Stimulated activated CD8-positive, alpha-beta memory T cell treated with anti-CD3 and anti-CD28 coated beads, Interleukin-15, amount 100 ng/mL, for 1 hour (primary cell): ENCODE data around the gene DMKN.

Experiments used
- DNase-seq: peaks from one replicate; pipeline ENCODE4 v3.0.0-alpha.2; 2020; ENCODE audit warnings: low read depth

DMKN gene

DNA sequence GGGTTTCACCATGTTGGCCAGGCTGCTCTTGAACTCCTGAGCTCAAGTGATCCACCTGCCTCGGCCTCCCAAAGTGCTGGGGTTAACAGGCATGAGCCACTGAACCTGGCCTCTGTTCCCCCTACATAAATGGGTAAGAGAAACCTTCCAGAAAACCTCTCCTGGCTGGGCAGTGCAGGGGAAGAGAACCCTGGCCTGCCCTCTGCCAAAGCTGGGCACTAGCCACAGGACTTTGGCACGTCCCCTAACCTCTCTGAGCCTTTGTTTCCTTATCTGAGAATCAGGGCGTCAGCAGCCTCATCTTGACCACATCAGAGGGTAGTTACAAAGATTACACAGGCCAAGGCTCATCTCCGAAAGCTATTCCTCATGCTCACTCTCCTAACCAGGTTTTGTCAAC is 12.4 kb upstream of the DMKN start:
- DNase-seq: no peak

DNA sequence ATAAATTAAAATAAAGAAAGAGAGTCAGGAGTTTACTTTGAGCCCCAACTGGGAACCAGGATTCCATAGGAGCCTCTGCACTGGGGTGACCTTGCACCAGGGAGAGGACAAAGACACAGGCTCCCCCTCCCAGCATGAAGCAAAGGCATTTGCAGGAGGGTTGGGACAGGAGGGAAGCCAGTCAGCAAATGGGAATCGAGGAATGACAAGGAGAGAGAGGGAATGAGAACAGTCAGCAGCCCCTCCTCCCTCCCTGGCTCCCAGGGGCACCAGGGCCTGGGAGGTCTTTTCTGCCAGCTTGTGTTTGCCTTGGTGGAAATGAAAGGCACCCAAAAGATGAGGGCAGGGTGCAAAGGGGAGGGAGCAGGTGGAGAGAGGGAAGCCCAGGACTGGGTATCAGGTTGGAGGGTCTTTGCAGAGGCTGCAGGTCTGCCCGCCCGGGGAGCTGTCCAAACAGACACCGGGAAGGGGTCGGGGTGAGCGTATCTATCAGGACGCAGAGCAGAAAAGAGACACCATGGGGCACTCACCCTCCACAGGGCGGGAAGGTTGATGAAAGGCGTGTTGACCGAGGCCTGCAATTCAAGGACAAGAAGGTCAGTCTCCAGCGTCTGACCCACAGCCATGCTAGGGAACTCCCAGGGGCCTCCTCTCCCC is 10.9 kb upstream of the DMKN start:
- DNase-seq: no peak

DNA sequence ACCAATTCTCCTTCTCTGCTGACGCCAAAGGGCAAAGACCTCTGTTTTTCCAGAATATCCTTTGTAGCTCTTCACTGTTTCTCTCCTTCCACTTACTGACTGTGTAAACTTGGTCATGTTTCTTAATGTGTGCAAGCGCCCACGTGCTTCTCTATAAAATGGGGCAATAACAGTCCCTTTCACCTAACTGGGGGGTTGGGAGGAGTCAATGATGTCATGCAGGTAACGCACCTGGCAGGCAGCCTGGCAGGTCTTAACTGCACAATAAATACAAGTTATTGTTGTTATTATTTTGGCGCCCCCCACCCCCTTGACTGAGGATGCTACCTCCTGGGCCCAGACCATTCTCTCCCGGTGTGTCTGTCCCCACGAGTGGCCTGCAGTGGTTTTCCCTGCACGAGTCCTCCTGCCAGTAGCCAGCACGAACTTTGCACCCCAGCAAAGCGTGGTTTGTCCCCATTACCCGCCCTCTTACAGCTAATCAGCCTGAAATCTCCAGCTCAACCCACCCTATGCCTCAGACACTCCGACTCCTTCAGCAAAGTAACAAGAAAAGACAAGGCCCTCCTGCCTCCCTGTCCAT is 9.4 kb upstream of the DMKN start:
- DNase-seq: no peak

DNA sequence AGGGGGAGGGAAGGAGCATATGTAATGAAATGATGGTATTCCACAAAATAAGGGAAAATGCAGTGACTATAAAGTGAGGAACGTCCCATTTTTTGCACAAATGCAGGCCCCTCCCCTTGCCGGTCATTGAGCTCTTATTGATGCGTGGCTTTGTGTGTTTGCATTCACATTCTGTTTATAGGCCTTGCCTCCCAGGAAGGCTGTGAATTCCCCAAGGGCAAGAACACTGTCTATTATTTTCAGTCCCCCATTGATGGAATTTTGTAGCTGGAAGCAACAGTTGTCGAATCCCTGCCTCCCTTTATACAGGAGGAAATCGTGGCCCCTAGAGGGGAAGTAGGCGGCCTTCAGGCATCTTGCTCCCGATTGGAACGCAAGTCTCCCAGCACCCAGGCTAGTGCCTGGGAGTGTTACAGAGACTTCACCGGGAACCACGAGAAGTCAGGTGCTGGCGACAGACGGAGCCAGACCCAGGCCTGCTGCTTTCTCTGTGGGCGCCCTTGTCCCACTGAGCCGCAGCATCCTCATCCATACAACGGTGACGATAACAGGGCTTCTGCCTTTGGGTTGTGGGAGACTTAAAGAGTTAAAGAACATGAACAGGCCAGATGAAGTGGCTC is 7.8 kb upstream of the DMKN start:
- DNase-seq: no peak

DNA sequence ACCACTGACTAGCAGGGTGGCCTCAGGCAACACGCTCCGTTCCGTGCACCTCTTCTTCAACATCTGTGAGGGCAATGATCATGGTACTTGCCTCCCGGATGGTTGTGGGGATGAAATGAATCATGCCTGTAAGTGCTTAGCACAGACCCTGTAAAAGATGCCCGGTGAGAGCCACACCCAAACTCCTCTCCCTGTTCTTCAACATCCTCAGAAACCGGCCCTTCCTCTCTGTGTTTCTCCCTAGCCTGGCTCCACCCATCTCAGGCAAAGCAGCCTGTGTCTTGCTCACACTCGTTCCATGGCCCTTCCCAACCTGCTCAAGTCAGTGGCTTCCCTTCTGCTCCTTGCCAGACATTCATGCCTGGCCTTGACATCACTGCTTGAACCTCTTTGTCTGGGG is 5.8 kb upstream of the DMKN start:
- DNase-seq: no peak

DNA sequence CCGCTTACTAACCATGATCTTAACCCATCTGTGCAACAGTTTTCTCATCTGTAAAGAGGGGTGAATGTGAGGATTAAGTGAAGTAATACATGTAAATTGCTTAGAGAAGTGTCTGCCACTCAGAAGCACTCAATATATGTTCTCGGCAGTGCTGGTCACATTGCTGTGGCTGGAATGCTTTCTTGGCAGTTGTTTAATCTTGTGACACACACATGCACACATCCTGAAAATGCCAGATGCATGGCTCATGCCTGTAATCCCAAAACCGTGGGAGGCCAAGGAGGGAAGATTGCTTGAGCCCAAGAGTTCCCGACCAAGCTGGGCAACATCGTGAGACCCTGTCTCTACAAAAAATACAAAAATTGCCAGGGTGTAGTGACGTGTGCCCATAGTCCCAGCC is 4.9 kb upstream of the DMKN start:
- DNase-seq: no peak

DNA sequence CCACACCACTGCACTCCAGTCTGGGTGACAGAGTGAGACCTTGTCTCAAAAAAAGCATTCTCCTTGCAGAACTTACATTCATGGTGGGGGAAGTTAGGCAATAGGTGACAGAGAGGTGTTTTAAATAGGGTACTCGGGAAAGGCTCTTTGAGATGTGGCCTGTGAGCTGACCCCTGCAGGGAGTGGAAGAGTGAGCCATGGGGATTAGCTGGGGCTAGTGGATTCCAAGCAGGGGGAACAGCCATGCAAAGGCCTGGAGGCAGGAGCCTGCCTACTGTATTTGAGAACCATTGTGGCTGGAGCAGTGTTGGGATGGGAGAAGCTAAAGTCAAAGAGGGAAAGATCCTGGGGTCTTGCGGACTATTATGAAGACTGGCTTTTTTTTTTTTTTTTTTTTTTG is 3.9 kb upstream of the DMKN start:
- DNase-seq: no peak

DNA sequence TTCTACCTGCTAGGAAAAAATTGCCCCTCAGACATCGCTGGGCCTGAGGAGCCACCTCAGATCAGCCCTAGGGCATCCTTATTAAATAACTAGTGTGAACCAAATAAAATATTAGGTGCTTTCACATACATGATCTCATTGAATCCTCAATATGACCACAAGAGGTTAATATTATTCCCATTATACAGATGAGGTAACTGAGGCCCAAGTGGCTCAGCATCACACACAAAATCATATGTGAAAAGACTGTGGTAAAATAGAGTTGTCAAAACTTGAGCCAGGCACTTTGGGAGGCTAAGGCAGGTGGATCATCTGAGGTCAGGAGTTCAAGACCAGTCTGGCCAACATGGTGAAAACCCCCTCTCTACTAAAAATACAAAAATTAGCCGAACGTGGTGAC is 2.9 kb upstream of the DMKN start:
- no peak for DNase-seq

DNA sequence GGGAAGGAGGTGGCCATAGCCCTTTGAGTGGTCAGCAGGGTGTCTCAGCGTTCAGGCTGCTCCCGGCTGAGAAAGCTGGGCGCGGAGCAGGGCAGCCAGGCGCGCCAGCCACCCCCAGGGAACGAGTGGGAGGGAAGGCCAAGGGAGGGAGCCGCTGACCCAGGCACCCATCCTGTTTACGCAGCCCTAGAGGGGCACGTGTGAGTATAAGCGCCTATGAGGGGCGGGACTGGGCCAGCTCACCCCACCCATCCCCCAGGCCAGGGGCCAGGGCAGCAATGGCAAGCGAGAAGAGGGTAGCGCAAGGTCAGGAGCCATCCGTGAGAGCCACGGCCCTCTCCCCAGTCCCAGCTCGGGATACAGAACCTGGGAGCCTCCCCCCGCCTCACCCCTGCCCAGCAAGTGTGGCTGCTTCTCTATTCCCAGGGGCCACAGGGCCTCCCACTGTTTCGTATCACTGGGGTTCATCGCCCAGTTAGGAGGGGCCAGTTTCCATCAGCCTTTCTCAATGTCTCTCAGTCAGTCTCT is 897 bp upstream of the DMKN start:
- DNase-seq: no peak

DNA sequence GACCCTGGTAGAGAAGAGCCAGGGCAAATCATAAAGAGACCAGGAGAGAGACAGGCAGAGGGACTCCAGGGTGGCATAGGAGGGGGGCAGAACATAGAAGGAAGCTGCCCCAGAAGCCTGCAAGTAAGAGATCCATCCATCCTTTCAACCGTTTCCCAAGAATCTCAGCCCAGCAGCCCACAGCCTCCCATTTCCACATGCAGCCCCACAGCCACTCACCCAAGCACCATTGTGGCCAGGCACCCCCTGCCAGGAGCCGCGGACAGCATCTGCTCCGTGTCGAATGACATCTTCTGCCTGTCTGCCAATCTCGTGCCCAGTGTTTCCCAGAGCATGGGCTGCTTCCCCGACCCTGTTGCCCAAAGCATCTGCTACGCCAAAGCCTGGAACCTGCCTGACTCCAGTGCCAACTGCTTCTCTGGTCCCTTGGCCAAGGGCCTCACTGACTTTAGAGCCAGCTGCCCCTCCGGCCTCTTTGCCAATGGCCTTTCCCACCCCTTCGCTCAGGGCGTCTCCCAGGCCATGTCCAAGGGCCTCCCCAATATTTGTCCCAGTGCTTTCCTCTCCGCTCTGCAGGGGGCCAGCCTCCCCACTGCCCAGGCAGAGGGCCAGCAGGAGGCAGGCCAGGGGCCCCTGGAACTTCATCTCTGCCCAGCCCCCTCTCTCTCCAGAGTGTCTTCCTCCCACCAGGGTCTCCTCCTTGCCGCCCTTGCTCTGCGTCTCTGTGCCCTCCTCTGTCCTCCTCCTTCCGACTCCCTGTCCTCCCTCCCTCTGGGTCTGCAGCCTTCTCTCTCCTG is 420 bp downstream of the DMKN start:
- no peak for DNase-seq

DNA sequence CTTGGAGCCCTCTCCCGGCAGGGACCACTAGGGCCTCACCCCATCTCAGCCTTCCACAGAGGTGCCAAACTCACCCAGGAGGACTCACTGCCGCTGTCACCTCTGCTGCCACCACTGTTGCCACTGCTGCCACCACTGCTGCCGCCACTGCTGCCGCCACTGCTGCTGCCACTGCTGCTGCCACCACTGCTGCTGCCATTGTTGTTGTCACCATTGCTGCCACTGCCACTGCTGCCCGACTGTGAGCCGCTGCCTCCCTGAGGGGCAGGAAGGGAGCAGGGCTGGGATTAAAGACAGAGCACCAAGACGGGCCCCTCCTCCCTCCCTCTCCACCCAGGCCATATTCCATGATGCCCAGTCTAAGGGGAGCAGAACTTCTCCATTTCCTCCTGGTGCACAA is 2.1 kb downstream of the DMKN start:
- DNase-seq: no peak

DNA sequence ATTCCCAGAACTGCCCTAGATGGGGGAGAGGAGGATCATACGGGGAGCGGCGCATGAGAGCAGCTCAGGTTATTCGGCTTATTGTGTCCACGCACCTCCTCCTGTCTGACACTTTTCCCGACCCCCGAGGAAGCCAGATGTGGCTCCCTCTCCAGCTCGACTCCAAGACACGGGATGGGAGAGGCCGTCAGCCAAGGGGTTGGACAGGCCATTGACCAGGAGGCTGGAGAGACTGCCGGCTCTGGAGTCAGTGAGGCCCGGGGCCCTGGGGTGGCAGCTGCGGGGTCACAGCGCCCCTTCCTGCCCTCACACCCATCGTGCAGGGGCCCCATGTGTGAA is 2.9 kb downstream of the DMKN start:
- no peak for DNase-seq

DNA sequence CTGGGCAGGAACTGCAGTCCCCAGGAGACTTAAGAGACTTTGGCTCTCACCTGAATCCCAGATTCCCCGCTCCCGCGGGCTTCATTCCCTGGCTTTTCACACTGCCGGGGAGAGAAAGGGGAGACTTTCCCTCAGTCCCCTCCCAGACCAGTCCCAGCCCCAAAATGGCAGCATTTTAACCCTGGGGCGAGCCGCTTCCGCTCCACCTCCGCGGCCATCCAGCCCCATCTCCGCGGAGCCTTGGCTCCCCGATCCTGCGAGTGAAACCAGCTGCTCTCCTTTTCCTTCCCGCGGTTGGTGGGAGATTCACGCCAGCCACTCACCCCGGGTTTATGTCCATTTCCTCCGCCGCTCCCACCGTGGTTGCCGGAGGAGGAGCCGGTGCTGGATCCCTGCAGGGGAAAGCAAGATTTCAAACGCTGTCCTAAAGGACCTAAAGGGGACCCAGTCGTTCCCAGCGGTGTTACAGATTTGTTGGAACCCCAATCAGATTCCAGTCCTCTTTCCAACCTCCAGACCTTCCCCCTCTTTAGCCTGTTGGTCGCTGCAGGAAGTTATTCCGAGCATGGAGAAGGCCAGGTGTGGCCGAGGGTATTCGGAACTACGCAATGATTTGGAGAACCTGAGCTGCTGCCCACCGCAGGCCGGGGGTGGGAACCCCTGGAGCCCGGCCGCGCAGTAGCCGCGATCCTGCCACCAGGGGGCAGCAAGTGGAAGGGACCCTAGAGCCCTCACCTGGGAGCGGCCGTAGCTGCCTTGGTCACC is 3.4 kb downstream of the DMKN start:
- peak; percentile 64 for DNase-seq

DNA sequence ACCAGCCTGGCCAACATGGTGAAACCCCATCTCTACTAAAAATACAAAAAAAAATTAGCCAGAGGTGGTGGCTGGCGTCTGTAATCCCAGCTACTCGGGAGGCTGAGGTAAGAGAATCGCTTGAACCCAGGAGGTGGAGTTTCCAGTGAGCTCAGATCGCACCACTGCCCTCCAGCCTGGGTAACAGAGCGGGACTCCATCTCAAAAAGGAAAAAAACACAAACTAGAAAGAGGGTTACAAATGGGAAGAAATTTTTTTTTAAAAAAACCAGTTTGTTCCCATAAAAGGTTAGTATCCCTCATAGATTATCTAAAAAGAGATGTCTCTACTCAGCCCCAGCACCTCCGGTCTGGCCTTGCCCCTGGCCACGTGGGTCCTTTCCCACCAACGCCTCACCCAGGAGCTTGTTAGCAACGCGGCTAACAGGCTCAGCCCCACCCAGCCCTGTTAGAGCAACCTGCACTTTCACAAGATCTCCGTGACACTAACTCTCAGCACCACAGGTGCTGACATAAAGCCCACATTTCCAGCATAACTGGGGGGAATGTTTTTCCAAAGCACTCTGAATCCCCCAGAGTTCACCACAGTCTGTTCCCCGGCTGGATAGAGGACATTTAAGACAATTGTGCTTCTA is 4.3 kb downstream of the DMKN start:
- peak; percentile 17 for DNase-seq

DNA sequence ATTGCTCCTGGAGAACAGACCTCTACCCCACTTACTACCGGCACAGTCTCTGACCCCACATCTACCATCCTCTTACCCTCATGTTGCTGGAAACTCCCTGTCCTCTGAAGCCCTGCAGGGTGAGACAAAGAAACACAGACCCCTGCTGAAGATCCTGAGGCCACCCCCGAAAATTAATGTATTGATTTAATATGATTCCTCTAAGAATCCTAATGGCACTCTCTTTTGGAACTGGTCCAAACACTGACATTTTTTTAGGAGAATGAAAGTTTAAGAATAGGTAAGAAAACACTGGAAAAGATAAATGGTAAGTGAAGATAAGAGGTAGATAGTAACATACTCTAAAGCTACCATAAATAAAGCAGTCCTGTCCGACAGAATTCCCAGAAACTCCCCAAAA is 5.3 kb downstream of the DMKN start:
- DNase-seq: no peak

DNA sequence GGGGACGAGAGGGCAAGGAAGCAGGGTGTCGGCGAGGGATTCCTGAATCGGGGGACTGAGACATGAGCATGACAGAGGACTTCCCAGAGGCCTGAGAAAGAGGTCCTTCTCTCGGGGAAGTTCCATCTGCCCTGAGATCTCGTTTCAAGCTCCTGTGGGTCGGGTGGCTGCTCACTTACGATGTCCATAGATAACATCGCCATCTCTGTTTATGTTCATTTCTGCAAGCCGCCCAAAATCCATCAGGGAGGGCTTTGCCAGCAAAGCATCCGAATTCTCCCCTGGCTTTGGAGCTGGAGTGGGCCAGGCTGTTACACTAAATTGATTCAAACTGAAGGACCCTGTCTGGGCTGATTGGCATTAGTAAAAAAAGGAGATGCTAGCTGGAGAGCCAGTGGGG is 5.9 kb downstream of the DMKN start:
- DNase-seq: no peak

DNA sequence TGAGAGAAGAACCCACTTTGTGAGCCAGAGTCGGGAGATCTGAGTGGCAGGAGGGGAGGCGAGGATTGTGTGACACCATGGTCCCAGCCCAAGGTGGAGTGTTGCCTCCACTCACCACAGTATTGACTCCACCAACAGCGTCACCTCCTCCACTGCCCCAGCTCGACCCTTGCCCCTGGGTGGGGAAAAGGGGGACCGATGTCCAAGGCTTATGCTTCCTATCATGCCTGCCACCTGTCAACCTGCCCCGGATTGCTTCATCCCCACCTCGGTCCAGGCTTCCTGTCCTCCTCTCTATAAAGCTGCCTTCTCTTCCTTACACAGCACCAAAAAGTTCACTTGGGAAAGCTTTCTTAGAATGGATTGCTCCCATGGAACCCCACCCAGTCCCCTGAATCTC is 7.4 kb downstream of the DMKN start:
- DNase-seq: no peak

DNA sequence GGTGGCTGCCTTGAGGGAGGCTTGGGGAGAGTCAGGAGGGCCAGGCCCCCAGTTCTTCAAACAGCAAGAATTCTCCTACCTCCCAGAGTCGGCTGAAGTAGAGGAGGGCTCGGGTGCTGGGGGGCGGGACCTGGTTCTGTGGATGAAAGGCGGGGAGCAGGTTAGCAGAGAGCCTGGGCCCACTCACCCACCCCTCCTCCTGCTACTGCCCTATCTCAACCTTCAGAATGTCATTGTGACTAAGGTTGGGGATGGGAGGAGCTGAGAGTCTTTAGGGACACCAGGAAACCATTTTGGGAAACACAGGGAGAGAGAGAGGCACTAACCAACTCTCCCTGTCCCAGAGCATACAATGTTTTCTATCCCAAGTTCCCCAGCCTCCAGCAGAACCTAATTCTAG is 10.7 kb downstream of the DMKN start:
- DNase-seq: no peak

DNA sequence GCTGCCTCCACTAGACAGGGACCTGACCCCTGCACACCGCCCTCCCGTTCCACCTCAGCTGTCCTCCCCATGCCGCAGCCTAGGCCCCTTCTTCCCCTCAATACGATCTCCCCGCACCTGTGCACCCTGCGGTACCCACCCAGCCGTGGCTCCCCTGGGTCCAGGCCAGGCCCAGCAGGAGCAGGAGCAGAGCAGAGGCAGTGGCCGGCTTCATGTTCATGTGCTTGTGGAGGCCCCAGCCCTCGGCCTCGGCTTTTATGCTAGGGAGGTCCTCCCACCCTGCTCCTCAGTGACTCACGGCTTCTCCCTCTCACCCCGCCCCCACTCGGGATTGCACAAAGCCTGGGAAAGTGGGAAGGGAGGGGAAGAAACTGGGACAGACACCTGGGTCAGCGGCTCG is 11.8 kb downstream of the DMKN start:
- DNase-seq: no peak

DNA sequence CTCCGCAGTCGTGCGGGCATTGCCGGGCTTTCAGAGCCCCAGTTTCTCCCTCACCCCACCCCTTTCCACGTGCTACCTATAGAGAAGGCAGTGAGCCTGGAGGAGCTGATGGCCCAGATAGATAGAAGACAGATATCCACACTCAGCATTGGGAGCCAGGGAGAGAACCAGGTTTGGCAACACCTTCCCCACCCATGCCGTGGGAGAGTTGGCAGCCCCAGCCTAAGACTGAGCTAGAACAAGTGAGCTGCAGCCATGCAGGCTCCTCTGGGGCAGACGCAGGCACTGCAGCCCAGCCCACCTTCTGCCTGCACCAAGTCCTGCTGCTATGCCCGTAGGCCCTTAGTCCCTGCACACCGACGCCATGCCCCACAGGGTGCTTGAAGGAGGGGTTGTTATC is 12.8 kb downstream of the DMKN start:
- no peak for DNase-seq

DNA sequence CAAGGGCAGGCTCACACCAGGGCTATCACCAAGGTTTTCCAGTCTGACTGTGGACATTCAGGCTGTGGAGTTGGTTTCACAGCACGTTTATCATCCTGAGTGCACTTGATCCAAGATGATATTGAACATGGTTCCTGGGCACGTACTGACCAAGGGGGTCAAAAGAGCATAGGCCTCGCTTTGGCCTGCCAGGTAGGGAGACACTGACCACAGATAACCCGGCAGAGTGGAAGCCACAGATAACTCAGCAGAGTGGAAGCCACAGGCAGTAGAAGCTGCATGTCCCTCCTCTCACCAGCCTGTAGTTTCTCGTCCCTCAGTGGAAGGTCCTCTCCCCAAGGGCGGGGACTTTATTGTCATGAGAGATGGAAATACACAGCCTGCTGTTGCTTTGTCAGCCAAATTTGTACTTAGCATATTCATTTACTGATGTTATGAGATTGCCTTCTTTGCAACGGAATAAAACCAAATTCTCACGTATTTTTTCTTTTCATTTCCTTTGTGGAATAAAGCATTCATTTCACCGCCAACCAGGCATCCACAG is 14.4 kb downstream of the DMKN start:
- DNase-seq: no peak

DNA sequence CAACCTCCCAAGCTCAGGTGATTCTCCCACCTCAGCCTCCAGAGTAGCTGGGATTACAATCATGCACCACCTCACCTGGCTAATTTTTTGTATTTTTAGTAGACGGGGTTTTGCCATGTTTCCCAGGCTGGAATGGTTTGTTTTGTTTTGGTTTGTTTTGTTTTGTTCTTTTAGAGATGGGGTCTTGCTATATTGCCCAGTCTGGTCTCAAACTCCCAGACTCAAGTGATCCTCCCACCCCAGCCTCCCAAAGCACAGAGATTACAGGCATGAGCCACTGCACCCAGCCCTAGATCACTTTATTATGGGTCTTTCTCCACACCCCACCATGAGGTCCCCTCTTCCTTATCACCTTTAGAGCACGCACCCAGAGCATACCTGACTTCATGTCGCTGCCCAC is 15.2 kb downstream of the DMKN start:
- no peak for DNase-seq
